IMR-90 (cell line): ENCODE data around the gene TMEM212. TPM values are rescaled to one million over a fixed set of nuclear protein-coding genes. Genes with fewer than 3 reads are reported as not detected.

Experiments used
- ATAC-seq: fragments of 200-7000 bp; cut with Tn5 transposase; 2 replicates; pipeline ENCODE4 v1.9.1; 2020; ENCODE audit warnings: low read depth, mild to moderate bottlenecking, moderate library complexity
- BruUV-seq: library from RNA; stranded (reverse); fragments of 400-500 nt; replicated peaks from 2 replicates; lab custom pipeline; 2021; lab: Mats Ljungman, UMichigan
- CTCF ChIA-PET: fragments of 300-600 bp; formaldehyde crosslinking; extraction: SDS; loops from one replicate; lab custom pipeline; 2021; ENCODE audit warnings: antibody characterized with exemption; lab: Yijun Ruan, JAX
- POLR2A ChIA-PET: fragments of 300-600 bp; sonication (Branson Sonifier 250); formaldehyde crosslinking; loops from one replicate; lab custom pipeline; 2022; ENCODE audit warnings: antibody characterized with exemption; ENCODE audit not compliant: unreplicated experiment; lab: Charles Lee
- DNase-seq: peaks from one replicate; pipeline ENCODE4 v3.0.0; 2013
- H2AFZ ChIP-seq: replicated peaks from 2 replicates; pipeline ENCODE3; 2013; ENCODE audit warnings: low read length, mild to moderate bottlenecking; ENCODE audit not compliant: poor library complexity
- H2AK5ac ChIP-seq: 2 replicates; pipeline ENCODE4 v1.6.1; 2013; ENCODE audit warnings: low read depth, low read length, inconsistent platforms
- H2AK9ac ChIP-seq: replicated peaks from 2 replicates; pipeline ENCODE3; 2013; ENCODE audit warnings: mild to moderate bottlenecking, low read depth, low read length, moderate library complexity; ENCODE audit not compliant: poor library complexity
- H2BK120ac ChIP-seq: 2 replicates; pipeline ENCODE4 v1.6.1; 2013; ENCODE audit warnings: low read depth, low read length, inconsistent platforms
- H2BK15ac ChIP-seq: 3 replicates; pipeline ENCODE4 v1.6.1; 2013; ENCODE audit warnings: low read depth, low read length, inconsistent platforms
- H2BK20ac ChIP-seq: 2 replicates; pipeline ENCODE4 v1.6.1; 2013; ENCODE audit warnings: low read depth, mild to moderate bottlenecking, inconsistent platforms, low read length, moderate library complexity
- H2BK5ac ChIP-seq: 2 replicates; pipeline ENCODE4 v1.6.1; 2013; ENCODE audit warnings: mild to moderate bottlenecking, low read depth, low read length, inconsistent platforms; ENCODE audit not compliant: poor library complexity, severe bottlenecking
- H3K14ac ChIP-seq: replicated peaks from 2 replicates; pipeline ENCODE4 v1.6.1; 2013; ENCODE audit warnings: low read depth, low read length, inconsistent platforms
- H3K18ac ChIP-seq: 2 replicates; pipeline ENCODE4 v1.6.1; 2013; ENCODE audit warnings: low read depth, low read length, control low read depth
- H3K23ac ChIP-seq: 2 replicates; pipeline ENCODE4 v1.6.1; 2013; ENCODE audit warnings: low read depth, low read length, inconsistent platforms
- H3K27ac ChIP-seq: 2 replicates; pipeline ENCODE4 v1.5.1; 2013; ENCODE audit warnings: mild to moderate bottlenecking, control low read depth, low read length; ENCODE audit not compliant: insufficient read depth
- H3K27me3 ChIP-seq: 2 replicates; pipeline ENCODE4 v1.6.1; 2013; ENCODE audit warnings: low read length; ENCODE audit not compliant: control insufficient read depth, insufficient read depth
- H3K36me3 ChIP-seq: 2 replicates; pipeline ENCODE4 v1.6.1; 2013; ENCODE audit warnings: low read length, mixed read lengths; ENCODE audit not compliant: control insufficient read depth, insufficient read depth
- H3K4ac ChIP-seq: 2 replicates; pipeline ENCODE4 v1.6.1; 2013; ENCODE audit warnings: low read depth, low read length, inconsistent platforms
- H3K4me1 ChIP-seq: 2 replicates; pipeline ENCODE4 v1.6.1; 2013; ENCODE audit warnings: low read length, mixed read lengths; ENCODE audit not compliant: control insufficient read depth, insufficient read depth
- H3K4me2 ChIP-seq: 2 replicates; pipeline ENCODE4 v1.6.1; 2013; ENCODE audit warnings: low read depth, mild to moderate bottlenecking, control low read depth, low read length, moderate library complexity
- H3K4me3 ChIP-seq: 2 replicates; pipeline ENCODE4 v1.5.1; 2013; ENCODE audit warnings: low read depth, mild to moderate bottlenecking, control low read depth, low read length, moderate library complexity; ENCODE audit not compliant: insufficient read depth
- H3K56ac ChIP-seq: 2 replicates; pipeline ENCODE4 v1.6.1; 2013; ENCODE audit warnings: low read length, inconsistent platforms; ENCODE audit not compliant: insufficient read depth; ENCODE audit errors: extremely low read depth
- H3K79me1 ChIP-seq, 2 experiments: 2 replicates each; pipeline ENCODE4 v1.6.1; 2013; ENCODE audit warnings: low read length in 2 of 2, inconsistent platforms in 1 of 2, low read depth in 1 of 2
- H3K9ac ChIP-seq: 2 replicates; pipeline ENCODE4 v1.6.1; 2013; ENCODE audit warnings: low read depth, low read length, control low read depth
- H3K9me1 ChIP-seq: 2 replicates; pipeline ENCODE4 v1.6.1; 2013; ENCODE audit warnings: low read length, inconsistent platforms; ENCODE audit not compliant: insufficient read depth
- H3K9me3 ChIP-seq: 2 replicates; pipeline ENCODE4 v1.6.1; 2013; ENCODE audit warnings: low read length; ENCODE audit not compliant: control insufficient read depth, insufficient read depth
- H4K20me1 ChIP-seq: 2 replicates; pipeline ENCODE4 v1.6.1; 2013; ENCODE audit warnings: low read length, inconsistent platforms; ENCODE audit not compliant: insufficient read depth
- H4K5ac ChIP-seq: 2 replicates; pipeline ENCODE4 v1.6.1; 2013; ENCODE audit warnings: mild to moderate bottlenecking, low read depth, low read length, control low read depth
- H4K8ac ChIP-seq, 2 experiments: 2 replicates each; pipeline ENCODE4 v1.6.1; 2013; ENCODE audit warnings: low read depth in 2 of 2, low read length in 2 of 2, control low read depth in 1 of 2, inconsistent platforms in 1 of 2
- H4K91ac ChIP-seq: 2 replicates; pipeline ENCODE4 v1.6.1; 2013; ENCODE audit warnings: low read depth, low read length, inconsistent platforms; ENCODE audit not compliant: insufficient read depth
- BHLHE40 ChIP-seq: fragments of 150-350 bp; IDR thresholded peaks from 2 replicates; pipeline ENCODE4 v1.6.1; 2016; ENCODE audit warnings: mild to moderate bottlenecking, low read depth, low read length
- FOS ChIP-seq: fragments of 150-350 bp; IDR thresholded peaks from 2 replicates; pipeline ENCODE4 v1.6.1; 2016; ENCODE audit warnings: low read depth, low read length
- MAFK ChIP-seq: IDR thresholded peaks from 2 replicates; pipeline ENCODE4 v1.6.1; 2012; ENCODE audit warnings: low read depth, low read length, improper control_type of control experiment
- RAD21 ChIP-seq: IDR thresholded peaks from 2 replicates; pipeline ENCODE4 v1.6.1; 2012; ENCODE audit warnings: low read length, improper control_type of control experiment
- USF2 ChIP-seq: fragments of 150-350 bp; IDR thresholded peaks from 2 replicates; pipeline ENCODE4 v1.6.1; 2017; ENCODE audit warnings: mild to moderate bottlenecking, antibody characterized with exemption, low read length, low read depth
- WGBS, 2 experiments: methylation state at CpG; one replicate each; pipeline versions ENCODE4 v1.1.5 to v1.1.7; 2013; ENCODE audit warnings: missing lambda C conversion rate in 2 of 2; ENCODE audit not compliant: insufficient read length in 1 of 2; ENCODE audit errors: extremely low coverage in 2 of 2; 5-methylcytosine and 5-hydroxymethylcytosine counted together
- dilution Hi-C: fragments of 300-500 bp; cut with HindIII; formaldehyde crosslinking; loops from one replicate; pipeline ENCODE4 v1.14.3; 2018; ENCODE audit warnings: low sequenced_read_pairs; ENCODE audit not compliant: unreplicated experiment
- in situ Hi-C: fragments of 300-500 bp; cut with MboI; formaldehyde crosslinking; loops from 3 replicates; pipeline ENCODE4 v1.14.3; 2019; ENCODE audit warnings: low sequenced_read_pairs, inconsistent platforms, mixed read lengths
- intact Hi-C: fragments of 100-400 bp; cut with micrococcal nuclease; formaldehyde crosslinking; loops from 2 replicates; pipeline ENCODE4 v1.10.0; 2022
- polyA plus RNA-seq, 3 experiments: library from polyadenylated mRNA; depleted of rRNA; stranded (reverse); fragments of >200 nt; gene quantifications; 2 replicates each; pipeline ENCODE4 v1.2.3, GENCODE V29; 2012; ENCODE audit warnings: low replicate concordance in 1 of 3
- total RNA-seq: library from RNA; depleted of rRNA; stranded (reverse); fragments of >200 nt; gene quantifications from 2 replicates; pipeline ENCODE4 v1.2.3, GENCODE V29; 2012

TMEM212 gene
- total and polyA plus RNA-seq, 2 of the 4 experiments (the other 2 are of a cell fraction) = not detected

- intact Hi-C loops = no loop called here
- H3K4me1 ChIP-seq = no peaks in the 10 kb centered on the region
- H3K56ac ChIP-seq = no peak overlapping the region
- H3K23ac ChIP-seq = no peak overlapping the region
- no peak for DNase-seq
- H2BK5ac ChIP-seq = no peak overlapping the region
- no peak overlapping the region for H2AFZ ChIP-seq
- H3K18ac ChIP-seq = no peak overlapping the region
- in situ Hi-C loops = no loop called here
- no peaks in the 10 kb centered on the region for H3K9me1 ChIP-seq
- ChIA-PET POLR2A (interaction anchor here (0.6 kb wide), 1 partner anchor 251 kb away, joined by 7 read pairs; no protein-coding TSS in a partner anchor), CTCF (no interaction called here)
- WGBS, 2 experiments = no CpG with 5 or more reads among the region's 3 CpGs
- no peak overlapping the region; the same call in 1 of the 2 replicates for H3K14ac ChIP-seq
- no peaks in the 10 kb centered on the region for H3K79me1 ChIP-seq
- no peak overlapping the region for H3K4me3 ChIP-seq
- H3K27me3 ChIP-seq = 0 out of 2 replicates have a peak, but pooled peaks cover 2% of the 10 kb centered on the region
- no peaks in the 10 kb centered on the region for H3K36me3 ChIP-seq
- no peak overlapping the region for H2BK20ac ChIP-seq
- H2BK120ac ChIP-seq = no peak overlapping the region
- no peaks in the 10 kb centered on the region for H4K20me1 ChIP-seq
- no peak overlapping the region for H4K91ac ChIP-seq
- no peak overlapping the region for H3K4ac ChIP-seq
- H3K4me2 ChIP-seq = no peak overlapping the region
- no peaks in the 10 kb centered on the region for H3K9me3 ChIP-seq
- no peak overlapping the region for H2AK9ac ChIP-seq
- ATAC-seq = no peak
- H3K27ac ChIP-seq = no peak overlapping the region
- no peak overlapping the region for H2BK15ac ChIP-seq
- BruUV-seq = no TSS peak
- dilution Hi-C loops = no loop called here
- no peak overlapping the region for H4K5ac ChIP-seq
- no peak overlapping the region for H2AK5ac ChIP-seq
- no peak overlapping the region for H3K9ac ChIP-seq
- no peak for TF ChIP-seq MAFK
- no peak for TF ChIP-seq FOS
- TF ChIP-seq RAD21 = no peak
- TF ChIP-seq BHLHE40 = no peak
- TF ChIP-seq USF2 = no peak
- H4K8ac ChIP-seq = no peak overlapping the region
Observed at GRCh38 chr3:171896316-171896715, 53.2 kb downstream of the TMEM212 start.
